Measurements from ENCODE around the gene ARL5C.
A peak's percentile ranks its signal among the peaks of the same experiment; 100 is the strongest.

The ARL5C gene

DNA sequence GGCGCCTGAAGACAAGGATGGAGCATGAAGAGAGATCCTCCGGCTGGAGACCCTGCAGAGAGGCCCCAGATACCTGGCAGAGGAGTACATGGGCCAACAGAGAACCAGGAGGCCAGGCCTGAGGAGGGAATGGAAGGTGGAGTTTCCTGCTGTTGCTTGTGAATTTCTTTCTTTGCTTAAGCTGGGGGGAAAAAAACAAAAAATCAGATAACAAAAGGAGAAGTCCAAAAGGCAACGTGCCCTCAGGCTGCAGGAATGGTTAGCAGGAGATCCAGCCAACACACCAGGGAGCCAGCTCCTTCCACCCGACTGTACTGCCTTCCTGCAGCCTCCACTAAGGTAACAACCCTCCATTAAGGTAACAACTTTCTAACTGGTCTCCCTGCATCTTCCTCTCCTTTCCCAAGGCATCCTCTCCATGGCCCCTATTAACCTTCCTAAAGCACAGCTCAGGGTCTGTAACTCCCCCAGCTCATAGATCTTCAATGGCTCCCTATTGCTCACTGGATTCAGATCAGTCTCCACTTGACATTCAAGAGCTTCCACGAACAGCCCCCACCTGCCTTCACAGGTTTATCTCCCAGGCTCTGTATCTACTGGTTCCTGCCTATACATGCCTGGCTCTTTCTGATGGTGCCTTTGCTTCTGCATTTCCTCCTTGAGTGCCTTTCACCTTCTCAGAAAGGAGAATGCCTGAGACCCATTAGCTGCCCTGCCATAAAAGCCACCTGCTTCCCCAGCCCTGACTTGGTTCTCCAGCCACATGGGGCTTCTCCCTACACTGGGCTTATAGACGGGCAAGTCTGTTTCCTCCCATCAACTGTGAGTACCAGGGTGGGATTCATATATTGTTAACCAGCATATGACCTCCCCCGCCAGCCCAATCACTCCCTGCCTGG is 725 bp upstream of the ARL5C start:
- DNase-seq, result no peak

DNA sequence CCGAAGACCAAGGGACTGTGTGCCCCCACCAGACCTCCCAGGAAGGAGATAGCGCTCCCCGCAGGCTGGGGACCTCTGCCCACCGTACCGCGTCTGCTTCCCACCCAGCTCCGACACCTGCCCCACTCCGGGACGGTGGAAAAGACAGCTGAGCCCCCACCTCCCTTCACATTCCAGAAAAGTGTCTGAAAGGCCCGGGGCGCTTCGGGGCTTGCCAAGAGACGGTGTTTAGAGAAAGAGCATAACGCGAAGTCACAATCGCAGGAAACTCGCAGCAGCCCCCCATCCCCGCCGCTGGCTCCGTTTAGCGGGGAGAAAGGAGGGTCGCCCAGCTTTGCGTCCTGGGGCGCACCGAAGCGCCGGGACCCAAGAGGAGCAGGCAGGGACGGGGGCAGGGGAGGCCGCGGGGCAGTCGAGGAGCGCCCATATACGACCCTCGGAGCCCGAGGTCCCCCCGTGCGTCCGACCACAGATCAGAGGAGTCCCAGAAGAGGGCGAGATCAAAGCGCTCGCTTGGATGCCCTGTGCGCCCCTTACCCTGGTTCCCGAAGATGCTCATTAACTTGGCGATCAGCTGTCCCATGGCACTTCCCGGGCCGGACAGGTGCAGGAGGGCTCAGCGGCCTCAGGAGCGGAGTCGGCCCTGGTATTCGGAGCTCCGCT is 652 bp downstream of the ARL5C start:
- no peak for DNase-seq

DNA sequence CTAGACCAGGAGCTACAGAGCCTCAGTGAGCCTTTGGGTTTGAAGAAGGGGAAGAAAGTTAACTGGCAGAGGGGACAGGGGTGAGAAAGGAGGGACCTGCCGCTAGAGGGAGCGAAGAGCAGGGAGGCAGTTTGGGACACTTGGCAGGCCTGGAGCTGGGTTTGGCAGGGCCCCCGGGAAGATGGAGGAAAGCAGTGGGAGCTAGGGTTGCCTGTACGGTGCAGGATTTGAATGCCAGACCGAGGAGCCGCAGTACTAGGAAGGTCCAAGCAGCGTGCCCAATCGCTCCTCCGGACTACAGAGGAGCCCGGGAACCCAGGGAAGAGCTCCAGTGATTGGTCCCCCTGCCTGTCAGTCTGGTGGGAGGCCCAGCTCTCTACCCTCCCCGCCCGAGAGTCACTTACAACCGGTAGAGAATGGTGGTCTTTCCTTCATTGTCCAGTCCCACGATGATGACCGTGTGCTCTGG is 1.3 kb downstream of the ARL5C start:
- DNase-seq, result peak; percentile 72 to 74

DNA sequence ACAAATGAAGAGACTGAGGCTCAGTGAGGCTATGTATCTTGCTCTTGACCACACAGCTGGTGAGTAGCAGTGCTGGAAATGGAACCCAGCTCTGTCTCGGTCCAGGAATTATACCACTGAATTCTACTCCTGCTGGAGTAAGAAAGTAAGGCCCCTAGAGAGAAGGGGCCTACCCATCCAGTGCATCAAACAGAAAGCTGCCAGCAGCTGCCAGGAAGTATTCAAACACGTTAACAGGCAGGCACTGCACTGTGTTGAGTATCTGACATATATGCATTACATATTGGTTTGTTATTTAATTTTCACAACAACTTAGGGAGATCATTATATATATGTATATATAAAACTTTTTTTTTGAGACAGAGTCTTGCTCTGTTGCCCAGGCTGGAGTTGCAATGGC is 4.0 kb downstream of the ARL5C start:
- no peak for DNase-seq

DNA sequence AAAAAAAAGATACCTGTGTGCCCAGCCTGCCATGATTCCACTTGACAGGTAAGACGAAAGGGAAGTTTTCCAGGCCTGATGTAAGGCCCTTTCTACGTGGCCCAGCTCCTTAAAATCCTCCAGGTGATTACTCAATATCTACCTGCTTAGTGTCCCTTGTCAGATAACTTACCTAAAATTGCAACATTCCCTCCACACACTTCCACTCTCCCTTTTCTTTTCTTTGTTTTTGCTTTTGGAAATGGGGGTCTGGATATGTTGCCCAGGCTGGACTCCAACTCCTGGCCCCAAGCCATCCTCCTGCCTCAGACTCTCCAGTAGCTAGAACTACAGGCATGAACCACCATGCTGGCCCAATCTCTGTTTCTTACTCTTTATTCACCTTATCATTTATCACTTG is 7.3 kb downstream of the ARL5C start:
- DNase-seq, result no peak

DNA sequence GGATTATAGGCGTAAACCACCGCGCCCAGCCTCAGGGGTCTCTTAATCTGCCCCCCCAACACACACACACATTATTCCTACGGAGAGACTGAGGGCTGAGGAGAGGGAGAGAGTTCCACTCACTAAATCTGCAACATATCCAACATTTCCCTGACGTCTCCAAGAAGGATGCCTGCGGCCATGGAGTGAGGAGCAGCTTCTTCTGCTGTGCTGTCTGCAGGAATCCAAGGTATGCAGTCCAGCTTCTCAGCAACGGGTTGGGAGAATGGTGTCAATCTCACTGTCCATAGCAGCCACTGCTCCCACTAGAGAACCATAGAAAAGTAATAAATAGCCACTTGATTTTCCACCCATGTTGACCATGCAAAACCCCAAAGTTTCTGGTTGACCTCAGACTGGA is 9.5 kb downstream of the ARL5C start:
- DNase-seq, result no peak

DNA sequence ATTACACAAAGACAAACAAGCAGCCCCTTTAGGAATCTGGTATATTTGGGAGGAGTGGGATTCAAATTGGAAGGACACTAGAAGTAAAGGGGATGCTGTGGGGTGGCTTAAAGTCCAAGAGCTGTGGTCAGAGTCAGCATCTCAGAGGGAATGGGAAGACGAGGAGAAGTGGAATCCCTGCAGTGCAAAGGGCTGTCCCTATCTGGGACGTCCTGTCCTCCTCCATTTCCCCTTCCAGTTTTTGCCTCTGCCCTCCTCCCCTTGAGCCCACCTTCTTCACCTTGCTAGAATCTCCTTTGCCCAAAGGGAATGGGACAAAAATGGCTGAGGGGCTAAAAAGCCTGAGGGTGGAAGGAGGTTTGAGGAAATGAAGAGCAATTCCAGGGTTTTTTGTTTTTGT is 10.3 kb downstream of the ARL5C start:
- no peak for DNase-seq

DNA sequence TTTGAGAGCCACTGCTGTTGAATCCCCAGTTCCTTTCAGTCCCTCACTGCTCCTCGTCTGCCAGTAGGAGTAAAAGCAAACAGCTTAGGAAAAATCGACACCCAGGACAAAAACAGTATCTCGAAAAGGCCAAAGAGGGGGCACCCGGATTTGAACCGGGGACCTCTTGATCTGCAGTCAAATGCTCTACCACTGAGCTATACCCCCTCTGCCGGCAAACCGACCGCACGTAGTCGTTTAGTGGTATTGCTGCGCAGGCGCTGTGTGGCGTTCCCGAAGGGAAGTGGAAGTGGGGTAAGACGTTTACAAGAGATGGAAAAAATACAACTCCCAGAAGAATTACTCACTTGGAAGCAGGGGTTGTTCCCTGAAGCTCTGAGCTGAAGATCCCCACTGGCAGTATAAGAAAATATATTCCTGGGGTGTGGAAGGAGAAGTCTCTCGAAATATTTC is 12.3 kb downstream of the ARL5C start:
- peak; percentile 89 to 91 for DNase-seq

DNA sequence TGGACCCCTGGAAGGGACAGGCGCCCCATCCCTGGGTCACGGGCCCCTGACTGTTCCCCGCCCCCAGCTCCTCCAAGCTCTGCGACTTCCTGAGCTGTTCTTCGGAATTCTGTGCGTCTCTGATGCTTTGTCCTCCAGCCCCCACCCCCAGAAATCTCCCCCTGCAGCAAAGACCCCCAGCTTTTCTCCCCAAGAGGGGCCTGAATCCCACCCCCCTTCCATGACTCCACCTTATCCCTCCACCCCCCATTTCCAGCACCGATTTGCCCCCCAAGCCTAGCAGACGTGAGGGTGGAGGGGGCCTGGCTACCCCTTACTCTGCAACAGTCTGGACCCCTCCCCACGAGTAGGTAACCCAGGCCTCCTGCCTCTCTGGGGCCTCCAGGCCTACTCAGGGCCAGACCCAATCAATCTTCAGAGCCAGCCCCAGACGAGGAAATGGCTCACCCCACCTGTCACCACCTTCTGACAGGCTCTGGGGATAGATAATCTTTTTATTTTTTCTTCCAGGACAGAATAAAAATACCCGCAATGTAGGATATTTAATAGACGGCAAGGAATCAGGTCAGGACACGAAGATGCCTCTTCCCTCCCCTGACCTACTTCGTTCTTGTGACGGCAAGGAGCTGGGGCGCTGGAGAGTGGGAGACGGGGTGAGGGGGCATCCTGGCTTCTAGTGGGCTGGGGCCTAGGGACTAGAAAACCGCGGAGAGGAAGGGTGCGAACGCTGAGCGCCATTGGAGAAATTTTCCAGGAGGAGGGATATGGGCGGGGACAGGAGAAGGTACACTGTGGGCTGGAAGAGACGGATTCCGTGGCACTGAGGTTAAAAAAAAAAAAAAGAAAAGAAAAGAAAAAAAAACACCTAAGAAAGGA is 13.8 kb downstream of the ARL5C start:
- no peak for DNase-seq

DNA sequence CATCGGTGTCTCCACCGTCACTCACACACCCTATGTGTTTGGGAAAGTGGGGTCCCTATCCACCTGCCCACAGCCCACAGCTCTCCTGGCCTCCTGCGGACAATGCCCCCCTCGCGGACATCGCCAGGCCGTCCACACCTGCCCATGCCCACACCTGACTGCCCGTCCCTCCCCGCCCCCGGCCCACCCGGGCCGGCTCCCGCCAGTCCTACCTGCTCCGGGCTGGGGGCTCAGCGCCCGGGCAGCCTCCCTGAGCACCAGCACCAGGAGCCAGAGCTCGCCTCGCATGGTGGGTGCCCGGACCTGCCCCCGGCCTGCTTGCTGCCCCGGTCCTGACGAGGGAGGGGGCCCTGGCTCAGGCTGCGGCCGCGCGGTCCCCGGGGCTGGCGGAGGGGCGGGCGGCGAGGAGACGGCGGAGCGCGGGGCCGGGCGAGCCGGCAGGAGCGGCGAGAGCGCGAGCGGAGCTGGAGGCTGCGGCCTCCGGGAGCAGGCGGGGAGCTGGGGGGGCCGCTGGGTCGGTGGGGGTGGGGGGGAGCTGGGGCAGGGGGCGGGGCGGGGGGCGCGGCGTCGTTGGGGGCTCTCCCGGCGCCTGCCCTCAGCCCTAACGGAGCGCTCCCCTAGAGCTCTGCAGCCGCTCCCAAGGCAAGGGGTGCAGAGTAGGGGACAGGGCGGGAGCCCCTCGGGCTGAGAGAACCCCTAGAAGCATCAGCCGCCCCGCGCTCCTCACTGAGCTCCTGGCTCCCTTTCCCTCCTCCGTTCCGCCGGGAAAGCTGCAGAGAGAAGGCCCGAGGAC is 14.6 kb downstream of the ARL5C start, which contains the start of gene PLXDC1:
Gene PLXDC1, minus strand, starts transcription at position 488 of the 793 bp plus-strand sequence. Its CDS starts 200 bp downstream, at position 288.
- no peak for DNase-seq

DNA sequence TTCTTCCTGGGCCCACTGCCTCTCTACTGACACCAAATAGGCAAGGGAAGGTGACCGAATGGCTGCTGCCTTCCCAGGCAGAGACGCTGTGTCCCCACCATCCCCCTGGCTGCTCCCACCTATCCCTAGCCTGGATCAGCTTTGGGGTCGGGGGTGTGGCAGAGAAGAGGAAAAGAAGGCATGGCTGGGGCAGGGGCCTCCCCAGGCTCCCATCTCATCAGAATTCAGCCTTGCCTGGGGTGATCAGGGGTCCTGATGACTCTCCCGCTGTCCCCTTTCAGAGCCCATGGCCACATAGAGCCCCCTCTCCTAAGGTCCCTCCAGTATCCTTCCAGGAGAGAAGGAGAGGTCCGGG is 15.2 kb downstream of the ARL5C start:
- no peak for DNase-seq

DNA sequence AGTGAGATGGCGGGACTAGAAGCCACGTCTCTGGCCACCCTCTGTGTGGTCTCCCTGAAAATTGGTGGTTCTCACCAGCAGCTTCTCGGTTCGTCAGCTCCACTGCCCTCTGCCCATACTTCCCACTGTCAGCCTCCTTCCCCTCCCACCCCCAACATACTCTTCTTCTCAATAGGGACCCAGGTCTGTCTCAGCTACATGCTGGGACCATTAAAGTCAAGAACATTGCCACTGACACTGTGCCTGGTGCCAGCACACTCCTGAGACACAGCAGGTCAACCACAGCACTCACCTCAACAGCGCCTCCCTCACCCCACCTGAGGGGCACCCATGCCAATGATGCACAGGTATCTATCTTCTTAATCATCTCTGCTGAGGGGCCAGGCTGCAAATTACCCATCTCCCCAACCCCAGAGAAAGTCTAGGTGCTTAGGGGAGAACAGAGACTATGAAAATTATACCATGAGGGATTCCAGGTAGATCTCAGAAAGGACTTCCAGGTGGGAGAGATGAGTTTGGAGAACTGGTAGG is 15.8 kb downstream of the ARL5C start:
- no peak for DNase-seq

DNA sequence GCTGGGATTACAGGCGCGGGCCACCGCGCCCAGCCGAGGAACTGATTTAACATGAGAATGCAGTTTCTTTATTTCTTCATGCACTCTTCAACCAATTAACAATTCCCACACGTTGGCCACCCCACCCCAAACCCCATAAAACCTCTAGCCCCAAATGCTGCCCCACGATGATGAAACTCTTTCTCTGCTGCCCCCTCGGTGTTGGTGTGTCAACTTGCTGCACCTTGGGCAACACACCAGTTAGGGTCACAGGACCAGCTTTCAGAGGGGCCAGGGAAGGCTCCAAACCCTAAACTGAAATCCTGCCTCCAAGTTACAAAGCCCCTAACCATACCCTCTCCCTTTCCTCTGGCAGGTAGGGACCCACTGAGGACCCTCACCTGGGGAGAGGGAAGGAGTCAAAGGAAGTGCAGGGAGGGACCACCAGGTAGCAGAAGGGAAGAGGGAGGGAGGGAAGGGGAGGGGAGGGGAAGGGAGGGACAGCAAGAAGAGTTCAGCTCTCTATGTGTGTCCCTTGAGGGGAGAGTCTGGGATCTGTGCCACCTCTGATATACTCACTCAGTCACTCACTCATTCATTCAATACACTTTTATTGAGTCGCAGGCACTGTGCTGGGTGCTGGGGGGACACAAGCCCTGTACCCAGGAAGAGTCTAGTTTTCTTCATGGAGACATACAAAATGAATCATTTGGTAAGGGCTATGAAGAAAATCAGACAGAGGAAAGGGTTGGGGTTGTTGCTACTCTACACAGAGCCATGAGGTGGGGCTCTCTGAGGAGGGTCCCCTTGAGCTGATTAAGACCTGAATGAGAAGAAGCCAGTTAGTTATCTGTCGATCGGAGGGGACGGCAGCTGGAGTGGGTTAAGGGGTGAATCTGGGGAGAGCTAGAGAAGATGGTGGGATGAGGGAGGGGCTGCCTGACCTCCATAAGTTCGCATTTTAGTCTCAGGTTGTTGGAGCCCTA is 18.5 kb downstream of the ARL5C start:
- DNase-seq, result no peak

DNA sequence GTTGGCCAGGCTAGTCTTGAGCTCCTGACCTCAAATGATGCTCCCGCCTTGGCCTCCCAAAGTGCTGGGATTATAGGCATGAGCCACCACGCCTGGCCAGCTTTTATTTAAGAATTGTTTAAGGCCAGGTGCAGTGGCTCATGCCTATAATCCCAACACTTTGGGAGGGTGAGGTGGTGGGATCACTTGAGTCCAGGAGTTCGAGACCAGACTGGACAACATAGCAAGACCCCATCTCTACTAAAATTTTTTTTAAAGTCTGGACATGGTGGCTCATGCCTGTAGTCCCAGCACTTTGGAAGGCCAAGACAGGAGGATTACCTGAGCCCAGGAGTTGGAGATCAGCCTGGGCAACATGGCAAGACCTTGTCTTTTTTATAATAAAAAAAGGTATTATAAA is 19.7 kb downstream of the ARL5C start:
- DNase-seq, result no peak

DNA sequence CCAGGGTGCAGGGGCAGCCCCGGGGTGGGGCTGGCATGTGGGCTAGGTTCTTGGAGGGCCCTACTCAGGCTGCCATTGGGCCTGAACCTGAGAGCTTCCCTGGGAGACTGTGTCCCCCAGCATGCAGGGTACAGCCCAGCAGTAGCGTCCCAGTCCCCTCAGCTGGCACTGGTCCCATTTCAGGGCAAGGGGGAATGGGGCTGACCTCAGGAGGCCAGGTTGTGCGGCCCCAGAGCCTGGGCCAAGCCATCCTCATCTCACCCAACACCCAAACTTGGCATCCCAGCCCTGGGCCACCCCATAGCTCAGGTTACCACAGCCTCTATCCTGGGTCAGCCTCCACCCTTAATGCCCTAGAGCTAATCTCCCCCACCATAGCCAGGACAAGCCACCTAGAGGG is 20.8 kb downstream of the ARL5C start:
- no peak for DNase-seq

DNA sequence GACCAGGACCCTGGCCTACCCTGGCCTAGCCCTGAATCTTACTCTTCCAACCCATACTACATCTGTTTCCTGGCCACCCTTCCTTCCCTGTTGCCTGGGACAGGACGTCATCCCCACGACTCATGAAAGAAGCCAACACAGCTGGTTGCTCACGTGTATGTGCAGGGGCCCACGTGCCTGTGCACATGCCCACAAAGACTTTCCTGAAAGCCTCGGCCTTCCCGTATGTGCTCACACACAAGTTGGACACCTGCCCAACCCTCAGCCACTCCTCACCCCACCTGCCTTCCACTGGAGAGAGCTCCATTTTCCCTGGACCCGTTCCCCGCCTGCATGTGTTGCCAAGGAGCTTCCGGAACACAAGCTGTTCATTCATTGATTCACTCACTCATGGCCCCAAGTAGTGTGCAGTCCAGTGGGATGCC is 21.5 kb downstream of the ARL5C start:
- DNase-seq, result no peak

DNA sequence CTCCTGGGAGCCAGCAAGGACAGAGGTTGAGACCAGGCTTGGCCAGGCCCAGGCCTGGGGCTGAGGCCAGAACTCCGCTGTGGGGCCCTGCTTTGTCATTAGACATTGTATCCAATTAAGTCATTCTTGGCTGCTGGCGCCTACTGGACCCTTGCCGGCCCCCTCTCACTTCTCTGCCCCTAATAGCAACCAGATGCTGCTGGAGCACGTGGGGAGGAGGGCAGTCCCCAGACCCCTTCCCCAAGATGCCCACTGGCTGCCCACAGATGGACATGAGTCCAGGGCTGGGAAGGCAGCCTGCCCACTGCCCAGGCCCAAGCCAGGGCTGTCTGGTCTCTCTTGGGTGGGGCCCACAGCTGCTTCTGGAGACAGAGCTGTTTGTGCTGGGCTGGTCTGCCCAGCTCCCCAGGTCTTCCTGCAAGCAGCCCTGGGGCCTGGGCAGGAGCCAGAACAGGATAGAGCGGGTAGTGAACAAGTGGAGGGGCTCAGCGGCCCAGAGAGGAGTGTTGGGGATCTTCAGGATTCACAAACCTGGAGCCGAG is 22.3 kb downstream of the ARL5C start:
- no peak for DNase-seq

DNA sequence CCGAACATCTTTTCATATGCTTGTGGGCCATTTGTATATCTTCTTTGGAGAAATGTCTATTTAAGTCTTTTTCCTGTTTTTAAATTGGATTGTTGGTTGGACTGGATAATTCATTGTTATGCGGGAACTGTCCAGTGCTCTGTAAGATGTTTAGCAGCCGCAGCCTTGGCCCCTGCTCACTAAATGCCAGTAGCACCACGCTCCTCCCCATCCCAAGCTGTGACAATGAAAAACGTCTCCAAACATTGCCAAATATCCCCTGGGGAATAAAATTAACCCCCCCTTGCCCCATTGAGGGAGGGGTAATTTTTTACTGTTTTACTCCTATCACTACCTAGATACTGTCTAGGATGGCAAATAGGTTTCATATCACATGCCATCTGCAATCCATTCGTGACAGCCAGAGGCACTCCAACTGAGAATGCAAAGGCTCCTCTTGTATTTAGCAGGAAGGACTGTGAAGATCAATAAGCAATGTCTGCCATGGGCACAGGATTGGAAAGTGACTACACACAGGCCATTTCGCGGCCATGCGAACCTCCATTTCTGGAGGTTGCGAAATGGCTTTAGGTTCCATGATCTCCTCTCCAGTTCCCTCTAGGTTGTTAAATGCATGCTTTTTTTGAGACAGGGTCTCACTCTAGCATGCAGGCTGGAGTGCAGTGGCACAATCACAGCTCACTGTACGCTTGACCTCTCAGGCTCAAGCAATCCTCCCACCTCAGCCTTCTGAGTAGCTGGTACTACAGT is 23.9 kb downstream of the ARL5C start:
- no peak for DNase-seq

DNA sequence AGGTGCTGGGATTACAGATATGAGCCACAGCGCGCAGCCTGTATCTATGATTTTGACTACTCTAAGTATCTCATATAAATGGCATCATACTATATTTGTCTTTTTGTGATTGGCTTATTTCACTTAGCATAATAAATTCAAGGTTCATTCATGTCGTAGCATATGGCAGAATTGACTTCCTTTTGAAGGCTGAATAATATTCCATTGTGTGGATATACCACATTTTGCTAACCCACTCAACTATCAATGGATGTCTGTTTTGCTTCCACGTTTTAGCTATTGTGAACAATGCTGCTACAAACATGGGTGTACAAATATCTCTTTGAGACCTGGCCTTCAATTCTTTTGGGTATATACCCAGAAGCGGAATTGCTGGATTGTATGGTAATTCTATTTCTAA is 24.7 kb downstream of the ARL5C start:
- DNase-seq, result no peak

DNA sequence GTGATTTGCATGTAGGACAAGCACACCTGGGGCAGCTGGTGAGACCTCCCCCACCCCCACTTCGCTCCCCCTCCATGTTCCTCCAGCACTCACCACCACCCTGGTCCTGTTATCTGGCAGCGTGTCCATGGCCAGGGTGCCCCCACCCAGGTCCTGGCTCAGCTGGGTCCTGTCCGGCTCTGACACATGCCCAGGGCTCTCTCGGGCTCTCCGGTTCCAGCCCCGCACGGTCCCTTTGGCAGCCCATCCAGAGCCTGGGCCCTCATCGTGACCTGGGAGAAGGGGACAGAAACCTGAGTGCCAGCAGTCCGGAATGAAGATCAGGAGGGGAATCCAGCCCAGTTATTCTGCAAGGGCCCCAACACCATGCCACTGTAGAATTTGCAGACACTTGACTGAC is 26.4 kb downstream of the ARL5C start:
- no peak for DNase-seq
